H4 (cell line): ENCODE results near the gene AKT1. TPM values are rescaled to one million over a fixed set of nuclear protein-coding genes. Genes with fewer than 3 reads are reported as not detected.
A peak's percentile ranks its signal among the peaks of the same experiment; 100 is the strongest.
"Not testable (repeated sequence)": the region's sequence is repeated elsewhere in the genome, so short reads cannot be mapped to it uniquely, and the experiment has no call there.

ENCODE experiments used
- DNase-seq: peaks from one replicate; pipeline ENCODE4 v3.0.0-alpha.2; 2015; ENCODE audit warnings: low spot score
- total RNA-seq: library from RNA; depleted of rRNA; stranded (reverse); fragments of >200 nt; shearing (Covaris generic); gene quantifications from 2 replicates; pipeline ENCODE4 v1.2.3, GENCODE V29; 2014

The AKT1 gene
- total RNA-seq, 1 experiment from 2014 or later, result 86.5 TPM

DNA sequence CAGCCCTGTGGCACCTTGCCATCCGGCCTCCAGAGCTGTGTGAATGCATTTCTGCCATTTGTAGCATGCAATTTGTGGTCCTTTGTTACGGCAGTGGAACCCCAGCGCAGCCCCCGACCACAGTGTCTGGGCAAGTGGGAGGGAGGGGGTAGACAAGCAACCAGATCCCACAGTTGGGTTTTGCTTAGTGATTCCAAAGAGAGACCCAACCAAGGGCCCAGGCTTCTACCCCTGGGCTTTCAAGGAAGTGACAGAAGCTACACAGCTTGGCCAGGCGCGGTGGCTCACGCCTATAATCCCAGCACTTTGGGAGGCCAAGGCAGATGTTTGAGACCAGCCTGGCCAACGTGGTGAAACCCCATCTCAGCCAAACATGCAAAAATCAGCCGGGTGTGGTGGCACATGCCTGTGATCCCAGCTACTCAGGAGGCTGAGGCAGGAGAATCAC lies 23.2 kb upstream of the AKT1 start:
- no peak for DNase-seq

- DNase-seq, result no peak
These were observed 22.6 kb upstream of the AKT1 start for GRCh38 chr14:104817930-104818713.

DNA sequence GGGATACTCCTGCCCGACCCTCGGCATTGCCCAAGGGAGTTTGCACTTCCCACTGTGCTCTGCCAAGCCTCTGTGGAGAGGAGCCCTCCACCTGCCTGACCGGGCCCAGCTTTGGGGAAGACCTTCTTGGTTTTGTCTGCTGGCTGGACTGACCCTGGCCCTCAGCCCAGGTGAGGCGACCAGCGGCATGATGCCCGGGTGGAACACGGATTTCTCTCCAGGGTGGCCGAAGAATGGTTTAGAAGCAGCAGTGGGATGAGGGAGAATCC lies 21.0 kb upstream of the AKT1 start:
- no peak for DNase-seq

GRCh38 chr14:104814701-104815100 lies 19.2 kb upstream of the AKT1 start:
- not testable (repeated sequence) for DNase-seq

DNA sequence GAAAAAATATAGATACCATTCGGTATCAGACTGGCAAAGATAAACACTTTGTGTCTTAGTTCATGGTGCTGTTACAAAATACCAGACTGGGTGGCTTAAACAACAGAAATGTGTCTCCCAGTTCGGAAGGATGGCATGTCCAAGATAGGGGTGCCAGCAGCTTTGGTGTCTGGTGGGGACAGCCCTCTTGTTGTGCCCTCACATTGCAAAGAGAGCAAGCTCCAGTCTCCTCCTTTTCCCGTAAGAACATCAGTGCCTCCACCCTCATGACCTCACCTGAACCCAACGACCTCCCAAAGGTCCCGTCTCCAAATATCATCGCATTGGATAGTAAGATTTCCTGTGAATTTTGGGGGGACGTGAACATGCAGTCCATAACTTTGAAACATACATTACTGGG lies 17.7 kb upstream of the AKT1 start:
- DNase-seq, result no peak

- DNase-seq, result no peak
These were observed 14.8 kb upstream of the AKT1 start for GRCh38 chr14:104810316-104810715.

DNA sequence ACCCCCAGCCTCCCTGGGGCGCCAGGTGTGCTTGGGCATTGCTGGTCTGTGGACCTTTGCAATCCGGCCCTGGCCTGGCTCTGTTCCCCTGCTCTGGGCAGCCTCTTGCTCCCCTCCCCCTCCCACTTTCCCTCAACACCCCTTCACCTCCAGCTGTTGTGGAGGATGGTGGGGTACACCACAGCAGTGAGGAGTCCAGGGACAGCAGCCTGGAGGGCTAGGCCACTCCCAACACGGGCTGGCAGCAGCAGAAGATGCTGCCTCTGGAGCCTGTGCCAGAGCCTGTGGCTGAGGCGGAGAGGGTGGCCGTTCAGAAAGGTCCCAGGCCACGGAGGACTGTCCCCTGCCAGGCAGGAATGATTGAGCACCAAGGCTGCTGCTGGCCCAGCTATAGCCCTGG lies 12.9 kb upstream of the AKT1 start:
- no peak for DNase-seq

GRCh38 chr14:104806625-104807465 lies 11.3 kb upstream of the AKT1 start:
- DNase-seq, result no peak

- DNase-seq, result no peak
These were observed 10.5 kb upstream of the AKT1 start for GRCh38 chr14:104805941-104806624.

DNA sequence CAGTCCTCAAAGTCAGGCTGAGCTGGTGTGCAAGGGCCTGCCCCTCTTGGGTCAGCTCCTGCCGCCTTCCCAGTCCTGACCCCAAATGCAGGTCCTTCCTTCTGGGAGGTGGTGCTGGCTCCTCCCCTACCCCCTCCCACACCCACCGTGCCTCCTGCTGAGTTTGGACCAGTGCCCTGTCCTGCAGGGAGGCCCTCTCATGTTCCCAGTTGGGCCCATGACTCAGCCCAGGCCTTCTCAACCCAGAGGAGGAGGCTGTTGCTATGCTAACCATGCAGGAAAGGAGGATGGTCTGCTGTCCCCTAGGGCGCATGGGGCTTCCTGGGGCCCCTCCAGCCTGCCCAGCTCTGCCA lies 9.8 kb upstream of the AKT1 start:
- peak; percentile 91 for DNase-seq

DNA sequence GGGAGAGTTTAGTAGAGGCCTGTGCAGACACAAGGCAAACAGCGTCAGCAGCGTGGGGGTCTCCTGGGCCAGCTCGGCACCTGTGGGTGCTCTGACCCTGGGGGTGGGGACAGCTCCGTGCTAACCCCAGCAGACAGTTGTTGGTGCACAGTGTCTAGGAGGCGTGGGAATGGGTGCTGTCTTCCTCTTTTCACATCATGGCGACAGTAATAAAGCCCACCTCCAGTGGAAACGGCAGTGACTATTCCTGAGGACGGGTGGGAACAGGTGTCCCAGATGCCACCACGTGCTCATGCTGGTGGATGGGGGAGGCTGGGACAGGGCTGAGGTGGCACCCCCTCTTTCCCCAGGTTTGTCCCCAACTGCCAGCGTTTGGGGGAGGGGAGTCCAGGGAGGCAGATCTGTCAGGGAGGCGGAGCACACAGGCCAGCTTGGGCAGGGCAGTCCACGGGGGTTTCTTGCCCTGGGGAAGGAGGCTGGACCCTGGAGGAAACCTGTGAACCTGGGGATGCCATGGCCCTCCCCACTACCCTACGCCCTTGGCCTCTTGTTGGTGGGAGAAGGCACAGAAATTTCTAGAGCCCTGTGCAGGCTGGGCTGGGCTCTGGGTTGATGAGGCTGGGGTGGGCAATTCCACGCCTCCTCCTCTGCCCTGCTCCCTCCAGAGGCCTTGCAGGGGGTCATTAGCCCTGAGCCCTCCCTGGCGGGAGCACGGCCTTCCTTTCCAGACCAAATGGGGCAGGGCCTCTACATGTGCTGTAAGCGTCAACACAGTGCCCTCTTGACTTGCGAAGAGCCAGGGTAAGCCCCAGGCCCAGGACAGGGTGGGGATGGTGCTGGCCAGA lies 9.2 kb upstream of the AKT1 start:
- no peak for DNase-seq

- no peak for DNase-seq
These were observed 8.4 kb upstream of the AKT1 start for GRCh38 chr14:104803912-104804410.

GRCh38 chr14:104803280-104803911 lies 7.8 kb upstream of the AKT1 start:
- DNase-seq, result no peak

DNA sequence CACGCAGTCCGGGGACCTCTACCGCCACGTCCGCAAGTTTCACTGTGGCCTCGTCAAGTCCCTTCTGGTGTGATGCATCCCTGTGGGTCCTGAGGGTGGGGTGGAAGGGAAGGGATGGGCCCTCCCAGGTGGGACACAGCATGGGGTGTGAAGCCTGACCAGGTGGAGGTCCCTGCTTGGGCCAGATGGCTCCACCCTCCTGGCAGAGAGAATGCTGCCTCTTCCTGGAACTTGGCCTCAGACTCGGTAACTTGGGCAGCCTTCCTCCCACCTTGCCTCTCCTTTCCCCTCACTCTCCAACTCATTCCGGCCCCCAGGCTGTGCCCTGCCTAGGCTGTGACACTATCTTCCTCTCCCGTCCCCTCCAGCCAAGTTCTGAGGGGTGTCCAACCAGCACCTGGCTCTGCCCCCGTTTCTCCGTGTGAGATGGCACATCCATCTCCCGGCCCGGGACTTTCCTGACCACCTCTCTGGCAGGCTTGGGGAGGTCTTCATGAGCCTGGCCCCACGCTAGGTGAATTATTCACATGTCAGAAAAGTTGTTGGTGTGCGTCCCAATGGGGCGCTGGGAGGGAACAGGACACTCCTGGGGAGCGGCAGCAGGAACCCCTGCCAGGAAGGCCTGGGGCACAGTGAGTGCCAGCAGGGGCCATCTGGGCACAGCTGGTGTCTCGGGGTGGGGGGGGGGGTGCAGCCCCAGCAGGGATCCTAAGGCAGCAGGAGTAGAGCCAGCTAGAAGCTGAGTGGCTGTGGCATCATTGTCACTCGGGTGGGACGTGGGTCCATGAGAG lies 7.0 kb upstream of the AKT1 start:
- no peak for DNase-seq

DNA sequence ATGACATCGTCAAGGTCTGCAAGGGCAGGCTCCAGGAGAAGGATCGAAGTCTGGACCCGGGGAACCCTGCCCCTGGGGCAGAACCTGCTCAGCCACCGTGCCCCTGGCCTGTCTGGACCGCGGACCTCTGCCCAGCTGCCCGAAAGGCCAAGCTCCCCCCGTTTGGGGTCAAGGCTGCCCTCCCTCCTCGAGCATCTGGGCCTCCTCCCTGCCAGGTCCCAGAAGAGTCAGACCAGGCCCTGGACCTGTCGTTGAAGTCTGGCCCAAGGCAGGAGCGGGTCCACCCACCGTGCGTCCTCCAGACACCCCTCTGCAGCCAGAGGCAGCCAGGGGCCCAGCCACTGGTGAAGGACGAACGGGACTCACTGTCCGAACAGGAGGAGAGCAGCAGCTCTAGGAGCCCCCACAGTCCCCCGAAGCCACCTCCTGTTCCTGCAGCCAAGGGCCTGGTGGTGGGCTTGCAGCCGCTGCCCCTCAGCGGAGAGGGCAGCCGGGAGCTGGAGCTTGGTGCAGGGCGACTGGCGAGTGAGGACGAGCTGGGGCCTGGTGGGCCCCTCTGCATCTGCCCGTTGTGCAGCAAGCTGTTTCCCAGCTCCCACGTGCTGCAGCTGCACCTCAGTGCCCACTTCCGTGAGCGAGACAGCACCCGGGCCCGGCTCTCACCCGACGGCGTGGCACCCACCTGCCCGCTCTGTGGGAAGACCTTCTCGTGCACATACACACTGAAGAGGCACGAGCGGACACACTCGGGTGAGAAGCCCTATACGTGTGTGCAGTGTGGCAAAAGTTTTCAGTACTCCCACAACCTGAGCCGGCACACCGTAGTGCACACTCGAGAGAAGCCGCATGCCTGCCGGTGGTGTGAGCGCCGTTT lies 6.2 kb upstream of the AKT1 start:
- DNase-seq, result no peak

DNA sequence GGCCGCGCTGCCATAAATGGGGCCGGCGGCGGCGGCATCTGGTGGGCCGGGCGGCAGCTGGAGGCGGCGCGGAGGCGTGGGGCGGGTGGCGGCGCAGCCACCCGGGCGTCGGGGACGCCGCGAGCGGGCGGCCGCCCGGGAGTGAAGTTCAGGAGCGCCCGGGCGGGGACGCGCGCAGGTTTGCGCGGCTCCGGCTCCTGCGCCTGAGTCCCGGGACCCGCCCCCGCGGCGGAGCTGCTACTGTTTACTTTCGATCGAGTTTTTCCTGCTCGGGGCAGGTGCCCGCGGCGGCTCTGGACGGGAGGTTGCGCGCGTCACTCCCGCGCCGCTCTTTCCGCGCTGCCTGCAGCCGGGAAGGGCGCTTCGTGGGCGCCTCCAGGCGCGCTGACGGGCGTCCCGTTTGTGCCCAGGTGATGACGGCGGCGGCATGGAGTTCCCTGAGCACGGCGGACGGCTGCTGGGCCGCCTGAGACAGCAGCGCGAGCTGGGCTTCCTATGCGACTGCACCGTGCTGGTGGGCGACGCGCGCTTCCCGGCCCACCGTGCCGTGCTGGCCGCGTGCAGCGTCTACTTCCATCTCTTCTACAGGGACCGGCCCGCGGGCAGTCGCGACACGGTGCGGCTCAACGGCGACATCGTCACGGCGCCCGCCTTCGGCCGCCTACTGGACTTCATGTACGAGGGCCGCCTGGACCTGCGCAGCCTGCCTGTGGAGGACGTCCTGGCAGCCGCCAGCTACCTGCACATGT lies 5.4 kb upstream of the AKT1 start, which contains the start of gene ZBTB42:
Gene ZBTB42, plus strand, starts transcription at position 331 of the 749 bp plus-strand sequence. Its CDS starts 97 bp downstream, at position 428.
- DNase-seq, result peak; percentile 30

DNA sequence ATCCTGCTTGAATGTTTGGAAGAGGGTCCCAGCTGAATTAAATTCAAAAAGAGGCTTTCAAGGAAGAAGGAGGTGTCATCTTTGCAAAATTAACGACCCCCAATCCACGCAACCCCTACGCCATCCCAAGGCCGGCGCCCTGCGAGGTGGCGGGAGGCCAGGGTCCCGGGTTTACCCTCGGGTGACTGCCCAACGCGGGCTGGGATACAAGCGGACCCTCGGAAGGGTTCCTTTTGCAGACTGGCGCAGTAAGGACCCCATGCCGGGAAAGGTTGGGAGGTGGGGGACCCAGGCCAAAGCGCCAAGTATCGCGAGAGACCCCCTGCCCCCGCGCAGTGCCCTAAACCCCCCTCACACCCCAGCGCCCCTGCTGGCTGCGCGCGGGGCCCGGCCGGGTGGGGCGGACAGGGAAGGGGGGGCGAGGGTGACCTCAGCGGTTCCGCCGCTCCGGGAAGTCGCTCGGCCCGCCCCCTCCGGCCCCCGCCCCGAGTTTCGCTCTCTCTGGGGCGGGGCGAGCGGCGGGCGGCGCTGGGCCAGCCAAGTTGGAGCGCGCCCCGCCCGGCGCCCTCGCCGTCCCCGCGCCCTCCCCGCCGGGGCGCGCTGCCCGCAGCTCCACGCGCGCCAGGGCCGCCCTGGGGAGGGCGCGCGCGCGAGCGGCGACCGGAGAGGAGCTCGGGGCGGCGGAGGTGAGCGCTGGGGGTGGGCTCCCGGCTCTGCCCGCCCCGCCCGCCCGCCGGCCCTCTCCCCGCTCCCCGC lies 4.6 kb upstream of the AKT1 start:
- peak; percentile 52 for DNase-seq
